Endothelial cell (in vitro differentiated cells): ENCODE measurements around the gene NAT16. TPM values are rescaled to one million over a fixed set of nuclear protein-coding genes. Genes with fewer than 3 reads are reported as not detected.
"Not testable (repeated sequence)": the region's sequence is repeated elsewhere in the genome, so short reads cannot be mapped to it uniquely, and the experiment has no call there.

Experiments used
- DNase-seq: peaks from one replicate; pipeline ENCODE4 v3.0.0; 2021; ENCODE audit warnings: low spot score
- H3K27ac Mint-ChIP-seq: one replicate; pipeline ENCODE4 v1.8.0; 2021; ENCODE audit warnings: mixed read lengths, inconsistent platforms; ENCODE audit not compliant: unreplicated experiment
- H3K27me3 Mint-ChIP-seq: one replicate; pipeline ENCODE4 v1.8.0; 2021; ENCODE audit warnings: mild to moderate bottlenecking, moderate library complexity, mixed read lengths, inconsistent platforms; ENCODE audit not compliant: unreplicated experiment
- H3K36me3 Mint-ChIP-seq: one replicate; pipeline ENCODE4 v1.8.0; 2021; ENCODE audit warnings: mild to moderate bottlenecking, low read depth, mixed read lengths, inconsistent platforms; ENCODE audit not compliant: unreplicated experiment
- H3K4me1 Mint-ChIP-seq: one replicate; pipeline ENCODE4 v1.8.0; 2021; ENCODE audit warnings: mild to moderate bottlenecking, mixed read lengths, inconsistent platforms; ENCODE audit not compliant: unreplicated experiment
- H3K4me3 Mint-ChIP-seq: one replicate; pipeline ENCODE4 v1.8.0; 2021; ENCODE audit warnings: mild to moderate bottlenecking, mixed read lengths, inconsistent platforms; ENCODE audit not compliant: unreplicated experiment
- H3K9me3 Mint-ChIP-seq: one replicate; pipeline ENCODE4 v1.8.0; 2021; ENCODE audit warnings: mixed read lengths, inconsistent platforms; ENCODE audit not compliant: unreplicated experiment
- total RNA-seq: library from RNA; stranded (reverse); fragmentation: NEBNext Ultra II Directional; extraction: Animal tissue kit (Norgen Biotek cat#: 25700); gene quantifications from one replicate; pipeline ENCODE4 v1.2.1, GENCODE V29; 2021; ENCODE audit not compliant: unreplicated experiment
- TF ChIP-seq, protein P1 (sequence below): fragments of 200-600 bp; sonication (generic); IDR thresholded peaks from one replicate; pipeline ENCODE4 v1.5.0; 2021; ENCODE audit warnings: antibody characterized with exemption; ENCODE audit not compliant: unreplicated experiment

Gene NAT16
- total RNA-seq, 1 donor from 2014 or later, result not detected

- H3K4me3 Mint-ChIP-seq, result no peak overlapping the region
- H3K36me3 Mint-ChIP-seq, result no peaks in the 10 kb centered on the region
- H3K27ac Mint-ChIP-seq, result no peak overlapping the region
- DNase-seq, result no peak
- no peaks in the 10 kb centered on the region for H3K9me3 Mint-ChIP-seq
- H3K4me1 Mint-ChIP-seq, result peaks cover 7% of the 10 kb centered on the region
- TF ChIP-seq, protein P1, sequence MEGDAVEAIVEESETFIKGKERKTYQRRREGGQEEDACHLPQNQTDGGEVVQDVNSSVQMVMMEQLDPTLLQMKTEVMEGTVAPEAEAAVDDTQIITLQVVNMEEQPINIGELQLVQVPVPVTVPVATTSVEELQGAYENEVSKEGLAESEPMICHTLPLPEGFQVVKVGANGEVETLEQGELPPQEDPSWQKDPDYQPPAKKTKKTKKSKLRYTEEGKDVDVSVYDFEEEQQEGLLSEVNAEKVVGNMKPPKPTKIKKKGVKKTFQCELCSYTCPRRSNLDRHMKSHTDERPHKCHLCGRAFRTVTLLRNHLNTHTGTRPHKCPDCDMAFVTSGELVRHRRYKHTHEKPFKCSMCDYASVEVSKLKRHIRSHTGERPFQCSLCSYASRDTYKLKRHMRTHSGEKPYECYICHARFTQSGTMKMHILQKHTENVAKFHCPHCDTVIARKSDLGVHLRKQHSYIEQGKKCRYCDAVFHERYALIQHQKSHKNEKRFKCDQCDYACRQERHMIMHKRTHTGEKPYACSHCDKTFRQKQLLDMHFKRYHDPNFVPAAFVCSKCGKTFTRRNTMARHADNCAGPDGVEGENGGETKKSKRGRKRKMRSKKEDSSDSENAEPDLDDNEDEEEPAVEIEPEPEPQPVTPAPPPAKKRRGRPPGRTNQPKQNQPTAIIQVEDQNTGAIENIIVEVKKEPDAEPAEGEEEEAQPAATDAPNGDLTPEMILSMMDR, result no peak
- peaks cover 2% of the 10 kb centered on the region for H3K27me3 Mint-ChIP-seq
These were observed 45.6 kb downstream of the NAT16 start for GRCh38 chr7:101134399-101134980.

GRCh38 chr7:101133621-101134398 is 46.3 kb downstream of the NAT16 start:
- Mint-ChIP-seq H3K36me3 (no peaks in the 10 kb centered on the region), H3K27me3 (peaks cover 2% of the 10 kb centered on the region), H3K4me3 (no peak overlapping the region), H3K9me3 (no peaks in the 10 kb centered on the region), H3K27ac (no peak overlapping the region), H3K4me1 (peaks cover 7% of the 10 kb centered on the region)
- TF ChIP-seq, protein P1, result no peak
- DNase-seq, result no peak

DNA sequence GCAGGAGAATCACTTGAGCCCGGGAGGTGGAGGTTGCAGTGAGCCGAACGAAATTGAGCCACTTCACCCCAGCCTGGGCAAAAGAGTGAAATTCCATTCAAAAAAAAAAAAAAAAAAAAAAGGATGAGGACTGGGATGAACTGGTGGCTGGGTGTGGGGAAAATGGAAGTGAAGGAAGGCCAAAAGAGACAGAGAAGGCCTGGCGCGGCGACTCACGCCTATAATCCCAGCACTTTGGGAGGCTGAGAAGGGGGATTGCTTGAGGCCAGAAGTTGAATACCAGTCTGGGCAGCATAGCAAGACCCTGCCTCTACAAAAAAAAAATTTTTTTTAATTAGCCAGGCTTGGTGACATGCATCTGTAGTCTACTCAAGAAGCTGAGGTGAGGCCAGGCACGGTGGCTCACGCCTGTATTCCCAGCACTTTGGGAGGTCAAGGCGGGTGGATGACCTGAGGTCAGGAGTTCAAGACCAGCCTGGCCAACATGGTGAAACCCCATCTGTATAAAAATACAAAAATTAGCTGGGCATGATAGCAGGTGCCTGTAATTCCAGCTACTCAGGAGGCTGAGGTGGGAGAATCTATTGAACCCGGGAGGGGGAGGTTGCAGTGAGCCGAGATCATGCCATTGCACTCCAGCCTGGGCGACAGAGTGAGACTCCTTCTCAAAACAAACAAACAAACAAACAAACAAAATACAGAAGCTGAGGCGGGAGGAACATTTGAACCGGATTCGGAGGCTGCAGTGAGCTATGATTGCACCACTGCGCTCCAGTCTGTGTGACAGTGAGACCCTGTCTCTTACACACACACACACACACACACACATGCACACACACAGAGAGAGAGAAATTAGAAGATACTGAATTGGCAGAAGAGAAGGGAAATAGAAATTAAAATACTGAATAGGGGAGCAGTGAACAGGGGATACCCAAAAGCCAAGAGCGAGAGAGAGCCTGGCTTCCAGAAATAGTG is 47.2 kb downstream of the NAT16 start:
- not testable (repeated sequence) for H3K36me3 Mint-ChIP-seq, H3K4me1 Mint-ChIP-seq, H3K4me3 Mint-ChIP-seq, DNase-seq, H3K9me3 Mint-ChIP-seq, H3K27ac Mint-ChIP-seq, H3K27me3 Mint-ChIP-seq

GRCh38 chr7:101129603-101130117 is 50.4 kb downstream of the NAT16 start:
- TF ChIP-seq, protein P1, result no peak
- Mint-ChIP-seq H3K4me1 (peaks cover 18% of the 10 kb centered on the region), H3K36me3 (no peaks in the 10 kb centered on the region), H3K9me3 (no peaks in the 10 kb centered on the region), H3K4me3 (no peak overlapping the region), H3K27ac (no peak overlapping the region), H3K27me3 (peaks cover 9% of the 10 kb centered on the region)
- DNase-seq, result no peak
